Measurements from ENCODE around the gene INPP5J.

Gene INPP5J

DNA sequence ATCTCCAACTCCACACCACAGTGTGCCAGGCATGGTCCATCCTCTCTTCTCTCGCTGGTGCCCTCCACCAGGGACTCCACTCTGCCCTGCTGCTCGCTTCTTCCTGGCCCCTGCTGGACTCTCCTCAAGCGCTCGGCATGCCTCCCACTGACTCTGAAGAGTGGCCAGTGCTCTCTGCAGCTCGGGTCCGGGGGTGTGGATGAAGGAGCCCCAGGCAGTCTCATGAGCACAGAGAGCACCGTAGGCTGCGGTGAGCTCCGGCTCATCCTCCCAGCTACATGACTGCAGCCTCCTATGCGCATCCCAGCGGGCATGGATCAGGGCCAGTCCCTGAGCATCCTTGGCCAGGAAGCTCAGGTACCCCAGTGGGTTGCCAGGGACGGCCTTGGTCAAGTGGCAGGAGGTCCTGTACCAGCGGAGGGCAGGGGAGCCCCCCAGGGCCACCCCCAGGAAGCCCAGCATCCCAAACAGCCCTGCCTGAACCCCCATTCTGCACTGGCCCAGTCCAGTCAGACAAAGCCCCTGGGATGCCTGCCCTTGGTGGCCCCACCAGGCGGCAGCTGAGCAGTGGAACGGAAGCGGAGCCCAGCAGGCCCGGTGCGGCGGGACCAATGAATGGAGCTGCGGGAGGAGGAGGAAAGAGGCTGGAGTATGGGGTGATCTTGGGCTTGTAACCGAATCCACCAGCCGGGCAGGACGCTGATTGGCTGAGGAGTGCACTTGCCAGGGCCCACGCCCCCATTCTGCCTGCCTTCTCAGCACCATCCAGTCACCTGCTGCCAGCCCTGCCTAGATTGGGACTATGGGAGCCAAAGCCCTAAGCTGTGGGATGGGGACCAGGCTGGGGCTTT, 17.3 kb downstream of the INPP5J start, which contains the start of gene PLA2G3:
Gene PLA2G3 (minus strand): TSS at position 643 of the 851 bp plus-strand sequence. CDS start 154 bp downstream, at position 489.
- no peak within 1 kb of the TSS for H3K4me3 ChIP-seq (ENCODE audit: low read depth, low read length)
- TF ChIP-seq CTCF (IDR thresholded peaks at IDR 0.05; ENCODE audit: low read depth, low read length), result no peak

DNA sequence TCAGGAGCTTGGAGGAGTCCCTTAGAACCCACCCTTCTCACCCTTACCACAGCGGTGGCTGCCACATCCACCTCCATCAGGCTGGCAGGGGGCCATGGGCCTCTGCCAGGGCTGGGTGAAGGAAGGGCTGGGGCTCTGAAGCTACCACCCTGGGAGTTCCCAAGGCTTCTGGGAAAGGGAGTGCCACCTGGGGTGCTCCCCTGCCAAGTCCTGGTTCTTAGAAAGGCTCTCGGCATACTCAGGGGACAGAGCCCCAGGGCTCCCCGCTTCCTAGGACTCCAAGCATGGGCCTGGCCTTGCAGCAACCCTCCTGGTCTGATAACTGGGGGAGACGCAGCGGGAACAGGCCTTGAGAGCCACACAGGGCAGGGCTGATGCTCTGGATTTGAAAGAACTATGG, 18.0 kb downstream of the INPP5J start:
- H3K4me3 ChIP-seq (ENCODE audit: low read depth, low read length), result no peak overlapping the region
- TF ChIP-seq CTCF (IDR thresholded peaks at IDR 0.05; ENCODE audit: low read depth, low read length), result no peak

DNA sequence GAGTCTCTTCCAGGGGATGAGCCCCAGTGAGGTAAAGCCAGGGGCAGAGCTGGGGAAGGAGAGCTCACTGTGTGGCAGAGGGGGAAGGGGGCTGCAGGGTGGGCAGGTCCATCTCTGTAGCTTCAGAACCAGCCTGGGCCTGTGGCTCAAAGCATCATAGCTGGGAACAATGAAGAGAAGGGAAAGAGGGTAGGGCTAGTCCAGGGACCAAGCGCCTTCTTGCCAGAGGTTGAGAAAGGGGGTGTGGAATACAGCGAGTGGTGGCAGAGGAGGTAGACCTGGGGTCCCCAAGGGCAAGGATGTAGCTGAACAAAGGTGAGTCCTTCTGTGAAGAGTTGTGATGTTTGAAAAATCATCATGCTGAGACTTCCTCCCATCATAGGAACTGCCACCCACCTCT, 18.8 kb downstream of the INPP5J start:
- H3K4me3 ChIP-seq (ENCODE audit: low read depth, low read length), result no peak overlapping the region
- TF ChIP-seq CTCF (IDR thresholded peaks at IDR 0.05; ENCODE audit: low read depth, low read length), result no peak

- no peak overlapping the region for H3K4me3 ChIP-seq (ENCODE audit: low read depth, low read length)
- no peak for TF ChIP-seq CTCF (IDR thresholded peaks at IDR 0.05; ENCODE audit: low read depth, low read length)
Measured at GRCh38 chr22:31142285-31142684, 19.5 kb downstream of the INPP5J start.

DNA sequence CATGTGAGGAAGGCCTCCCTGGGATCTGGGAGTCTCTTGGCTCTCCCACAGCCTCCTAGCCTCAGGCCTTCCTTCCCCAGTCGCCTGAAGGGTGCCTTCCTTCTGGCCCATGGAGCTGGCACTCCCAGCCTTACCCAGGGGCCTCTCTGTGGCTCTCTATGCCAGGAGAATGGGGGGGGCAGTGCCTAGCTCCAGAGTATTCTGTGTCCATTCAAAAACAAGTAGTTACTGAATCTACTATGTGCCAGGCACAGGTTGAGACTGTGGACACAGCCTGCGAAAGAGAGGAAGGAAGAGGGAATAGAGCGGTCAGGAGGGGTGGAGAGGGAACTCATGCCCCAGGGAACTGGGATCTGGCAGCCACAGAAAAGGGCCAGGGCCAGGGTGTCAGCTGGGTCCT, 20.3 kb downstream of the INPP5J start:
- TF ChIP-seq CTCF (IDR thresholded peaks at IDR 0.05; ENCODE audit: low read depth, low read length), result no peak
- no peak overlapping the region for H3K4me3 ChIP-seq (ENCODE audit: low read depth, low read length)

DNA sequence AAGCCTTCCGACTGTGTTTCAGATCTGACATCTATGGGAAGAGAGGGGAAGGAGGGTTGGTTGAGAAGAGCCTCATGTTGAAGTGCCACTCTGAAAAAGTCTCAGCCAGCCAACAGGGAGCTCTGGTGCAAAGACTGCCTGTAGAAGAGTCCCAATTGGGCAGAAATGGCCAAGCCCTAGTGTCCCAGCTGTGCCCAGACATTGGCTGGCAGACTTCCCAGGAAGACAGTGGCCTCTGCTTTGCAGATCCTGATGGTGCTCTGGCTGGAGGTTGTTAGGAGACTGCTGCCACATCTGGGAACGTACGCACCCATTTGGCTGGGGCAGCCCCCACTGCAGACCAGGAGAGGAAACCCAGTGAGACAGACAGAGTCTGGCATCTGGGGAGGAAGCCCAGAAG, 20.8 kb downstream of the INPP5J start:
- no peak for TF ChIP-seq CTCF (IDR thresholded peaks at IDR 0.05; ENCODE audit: low read depth, low read length)
- H3K4me3 ChIP-seq (ENCODE audit: low read depth, low read length), result no peak overlapping the region

DNA sequence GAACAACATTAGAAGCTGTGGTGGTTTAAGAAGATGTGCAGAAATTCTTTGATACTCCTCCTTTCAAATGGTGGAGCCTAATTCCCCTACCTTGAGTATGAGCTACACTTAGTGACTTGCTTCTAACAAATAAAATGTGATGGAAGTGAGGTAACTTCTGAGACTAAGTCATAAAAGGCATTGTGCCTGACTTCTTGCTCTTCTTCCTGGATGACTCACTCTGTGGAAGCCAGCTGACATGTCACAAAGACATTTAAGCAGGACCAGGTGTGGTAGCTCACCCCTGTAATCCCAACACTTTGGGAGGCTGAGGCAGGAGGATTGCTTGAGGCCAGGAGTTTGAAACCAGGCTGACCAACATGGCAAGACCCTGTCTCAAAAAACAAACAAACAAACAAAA, 21.5 kb downstream of the INPP5J start:
- no peak for TF ChIP-seq CTCF (IDR thresholded peaks at IDR 0.05; ENCODE audit: low read depth, low read length)
- H3K4me3 ChIP-seq (ENCODE audit: low read depth, low read length), result no peak overlapping the region
